ENCODE data around the gene PALLD.

Gene PALLD

GRCh38 chr4:168588916-168589531 lies 92.2 kb downstream of the PALLD start:
- no peaks in the 10 kb centered on the region for H3K9me3 ChIP-seq
- no peak overlapping the region for H3K4me3 ChIP-seq (ENCODE audit: low read depth, low read length)
- no peak for TF ChIP-seq CTCF (IDR thresholded peaks at IDR 0.05; ENCODE audit: low read depth, low read length)
- peak; percentile 19 for DNase-seq
- H3K27me3 ChIP-seq = no peaks in the 10 kb centered on the region
- peaks cover 5% of the 10 kb centered on the region; the same call in 1 of the 2 replicates for H3K4me1 ChIP-seq
- H3K36me3 ChIP-seq = no peaks in the 10 kb centered on the region

- no peak for DNase-seq
- no peaks in the 10 kb centered on the region for H3K36me3 ChIP-seq
- no peaks in the 10 kb centered on the region for H3K9me3 ChIP-seq
- peaks cover 5% of the 10 kb centered on the region; the same call in 1 of the 2 replicates for H3K4me1 ChIP-seq
- no peak overlapping the region for H3K4me3 ChIP-seq (ENCODE audit: low read depth, low read length)
- no peak for TF ChIP-seq CTCF (IDR thresholded peaks at IDR 0.05; ENCODE audit: low read depth, low read length)
- no peaks in the 10 kb centered on the region for H3K27me3 ChIP-seq
Measured at GRCh38 chr4:168592676-168593075, 95.8 kb downstream of the PALLD start.

GRCh38 chr4:168593399-168593798 lies 96.5 kb downstream of the PALLD start:
- TF ChIP-seq CTCF (IDR thresholded peaks at IDR 0.05; ENCODE audit: low read depth, low read length) = no peak
- no peak for DNase-seq
- H3K9me3 ChIP-seq = no peaks in the 10 kb centered on the region

GRCh38 chr4:168594121-168594520 lies 97.3 kb downstream of the PALLD start:
- Histone ChIP-seq H3K9me3 (no peaks in the 10 kb centered on the region), H3K27me3 (no peaks in the 10 kb centered on the region), H3K4me1 (peaks cover under 1% of the 10 kb centered on the region; the same call in 1 of the 2 replicates), H3K4me3 (ENCODE audit: low read depth, low read length) (no peak overlapping the region), H3K36me3 (no peaks in the 10 kb centered on the region)
- no peak for DNase-seq
- no peak for TF ChIP-seq CTCF (IDR thresholded peaks at IDR 0.05; ENCODE audit: low read depth, low read length)

More at GRCh38 chr4:168593399-168593798, 96.5 kb downstream of the PALLD start:
- Histone ChIP-seq H3K4me3 (ENCODE audit: low read depth, low read length) (no peak overlapping the region), H3K4me1 (peaks cover 5% of the 10 kb centered on the region; the same call in 1 of the 2 replicates), H3K27me3 (no peaks in the 10 kb centered on the region), H3K36me3 (no peaks in the 10 kb centered on the region)

GRCh38 chr4:168598191-168598590 lies 101.3 kb downstream of the PALLD start:
- TF ChIP-seq CTCF (IDR thresholded peaks at IDR 0.05; ENCODE audit: low read depth, low read length) = no peak
- no peak for DNase-seq
- H3K27me3 ChIP-seq = no peaks in the 10 kb centered on the region
- no peaks in the 10 kb centered on the region for H3K4me1 ChIP-seq
- H3K36me3 ChIP-seq = no peaks in the 10 kb centered on the region
- H3K4me3 ChIP-seq (ENCODE audit: low read depth, low read length) = no peak overlapping the region
- no peaks in the 10 kb centered on the region for H3K9me3 ChIP-seq

GRCh38 chr4:168600796-168601583 lies 104.1 kb downstream of the PALLD start:
- Histone ChIP-seq H3K36me3 (no peaks in the 10 kb centered on the region), H3K27me3 (no peaks in the 10 kb centered on the region), H3K4me3 (ENCODE audit: low read depth, low read length) (no peak overlapping the region), H3K9me3 (no peaks in the 10 kb centered on the region), H3K4me1 (no peaks in the 10 kb centered on the region)
- DNase-seq = no peak
- no peak for TF ChIP-seq CTCF (IDR thresholded peaks at IDR 0.05; ENCODE audit: low read depth, low read length)
